Peyer's patch (tissue), 4 donors: ENCODE data around the gene CPLANE2. TPM values are rescaled to one million over a fixed set of nuclear protein-coding genes. Genes with fewer than 3 reads are reported as not detected.
"Not testable (repeated sequence)": the region's sequence is repeated elsewhere in the genome, so short reads cannot be mapped to it uniquely, and the experiment has no call there.

Experiments
- DNase-seq, 3 donors: peaks; one replicate each; pipeline ENCODE4 v3.0.0-alpha.2; 2017 to 2019
- H3K27ac ChIP-seq, 4 donors: fragments of 200-600 bp; sonication (generic); one replicate each; pipeline ENCODE4 v1.5.1; 2016 to 2019
- H3K27me3 ChIP-seq, 2 donors: fragments of 200-600 bp; sonication (generic); one replicate each; pipeline ENCODE4 v1.5.1; 2019
- H3K36me3 ChIP-seq, 3 donors: fragments of 200-600 bp; sonication (generic); one replicate each; pipeline ENCODE4 v1.5.1; 2016 to 2019
- H3K4me1 ChIP-seq, 4 donors: fragments of 200-600 bp; sonication (generic); one replicate each; pipeline ENCODE4 v1.5.1; 2016 to 2019
- H3K4me3 ChIP-seq, 4 donors: fragments of 200-600 bp; sonication (generic); 1 replicate in 3 of 4; 2 replicates in 1 of 4; pipeline ENCODE4 v1.5.1; 2016 to 2019; ENCODE audit warnings: mild to moderate bottlenecking in 1 of 4
- H3K9me3 ChIP-seq, 4 donors: fragments of 200-600 bp; sonication (generic); one replicate each; pipeline ENCODE4 v1.5.1; 2016 to 2019; ENCODE audit warnings: mild to moderate bottlenecking in 1 of 4
- POLR2A ChIP-seq, 2 donors: fragments of 450-650 bp; IDR thresholded peaks; one replicate each; pipeline ENCODE4 v1.5.1; 2017; ENCODE audit warnings: antibody characterized with exemption in 2 of 2, mild to moderate bottlenecking in 2 of 2, moderate library complexity in 2 of 2
- total RNA-seq, 4 donors: library from RNA; depleted of rRNA; stranded (reverse); fragments of >200 nt; gene quantifications; one replicate each; pipeline ENCODE4 v1.1.0, GENCODE V29; 2016
- TF ChIP-seq, protein P1 (sequence below), 6 experiments: fragments of 450-650 bp in 4 of 6; fragments of 200-600 bp in 2 of 6; sonication (generic) in 1 of 6; IDR thresholded peaks; one replicate each; pipeline ENCODE4 v1.5.1; 2017 to 2019; ENCODE audit warnings: antibody characterized with exemption in 6 of 6, mild to moderate bottlenecking in 3 of 6, moderate library complexity in 1 of 6

Gene CPLANE2
- total RNA-seq, 4 donors from 2014 or later, result 1.2 to 6.6 (median 3.4) TPM; not detected in 1

DNA sequence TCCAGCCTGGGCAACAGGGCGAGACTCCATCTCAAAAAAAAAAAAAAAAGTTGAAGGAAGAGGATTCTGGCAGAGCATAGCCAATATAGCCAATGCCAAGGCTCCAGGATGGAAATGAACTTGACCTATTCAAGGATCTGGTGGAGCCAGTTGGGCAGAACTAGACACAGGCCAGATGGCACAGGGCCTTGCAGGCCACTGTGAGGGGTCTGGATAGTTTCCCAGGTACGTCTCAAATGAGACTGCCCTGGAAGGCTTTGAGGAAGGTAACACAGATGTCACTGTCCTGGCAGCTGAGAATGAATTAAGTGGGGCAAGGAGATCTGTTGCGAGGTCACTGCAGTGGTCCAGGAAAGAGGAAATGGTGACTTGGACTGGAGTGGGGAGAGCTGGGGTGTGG is 12.5 kb downstream of the CPLANE2 start:
- Histone ChIP-seq H3K4me3 (no peak overlapping the region), H3K27me3 (no peaks in the 10 kb centered on the region), H3K36me3 (no peaks in the 10 kb centered on the region), H3K27ac (no peak overlapping the region), H3K4me1 (peaks cover 0 to 19% (median 0%) of the 10 kb centered on the region in 4 donors), H3K9me3 (peaks cover 0 to 5% (median 0%) of the 10 kb centered on the region in 4 donors)
- TF ChIP-seq POLR2A (IDR thresholded peaks at IDR 0.05), result no peak
- TF ChIP-seq, protein P1, sequence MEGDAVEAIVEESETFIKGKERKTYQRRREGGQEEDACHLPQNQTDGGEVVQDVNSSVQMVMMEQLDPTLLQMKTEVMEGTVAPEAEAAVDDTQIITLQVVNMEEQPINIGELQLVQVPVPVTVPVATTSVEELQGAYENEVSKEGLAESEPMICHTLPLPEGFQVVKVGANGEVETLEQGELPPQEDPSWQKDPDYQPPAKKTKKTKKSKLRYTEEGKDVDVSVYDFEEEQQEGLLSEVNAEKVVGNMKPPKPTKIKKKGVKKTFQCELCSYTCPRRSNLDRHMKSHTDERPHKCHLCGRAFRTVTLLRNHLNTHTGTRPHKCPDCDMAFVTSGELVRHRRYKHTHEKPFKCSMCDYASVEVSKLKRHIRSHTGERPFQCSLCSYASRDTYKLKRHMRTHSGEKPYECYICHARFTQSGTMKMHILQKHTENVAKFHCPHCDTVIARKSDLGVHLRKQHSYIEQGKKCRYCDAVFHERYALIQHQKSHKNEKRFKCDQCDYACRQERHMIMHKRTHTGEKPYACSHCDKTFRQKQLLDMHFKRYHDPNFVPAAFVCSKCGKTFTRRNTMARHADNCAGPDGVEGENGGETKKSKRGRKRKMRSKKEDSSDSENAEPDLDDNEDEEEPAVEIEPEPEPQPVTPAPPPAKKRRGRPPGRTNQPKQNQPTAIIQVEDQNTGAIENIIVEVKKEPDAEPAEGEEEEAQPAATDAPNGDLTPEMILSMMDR (IDR thresholded peaks at IDR 0.05), result no peak
- no peak for DNase-seq

DNA sequence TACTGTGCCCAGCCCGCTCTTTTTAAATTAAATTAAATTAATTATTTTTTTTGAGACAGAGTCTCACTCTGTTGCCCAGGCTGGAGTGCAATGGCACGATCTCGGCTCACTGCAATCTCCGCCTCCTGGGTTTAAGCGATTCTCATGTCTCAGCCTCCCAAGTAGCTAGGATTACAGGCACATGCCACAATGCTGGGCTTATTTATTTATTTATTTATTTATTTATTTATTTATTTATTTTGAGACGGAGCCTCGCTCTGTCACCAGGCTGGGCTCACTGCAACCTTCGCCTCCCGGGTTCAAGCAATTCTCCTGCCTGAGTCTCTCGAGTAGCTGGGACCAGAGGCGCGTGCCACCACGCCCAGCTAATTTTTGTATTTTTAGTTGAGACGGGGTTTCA is 14.3 kb downstream of the CPLANE2 start:
- H3K9me3 ChIP-seq, DNase-seq, H3K36me3 ChIP-seq, H3K4me3 ChIP-seq, H3K27ac ChIP-seq, H3K27me3 ChIP-seq: not testable (repeated sequence)
- peaks cover 0 to 22% (median 0%) of the 10 kb centered on the region in 4 donors for H3K4me1 ChIP-seq

DNA sequence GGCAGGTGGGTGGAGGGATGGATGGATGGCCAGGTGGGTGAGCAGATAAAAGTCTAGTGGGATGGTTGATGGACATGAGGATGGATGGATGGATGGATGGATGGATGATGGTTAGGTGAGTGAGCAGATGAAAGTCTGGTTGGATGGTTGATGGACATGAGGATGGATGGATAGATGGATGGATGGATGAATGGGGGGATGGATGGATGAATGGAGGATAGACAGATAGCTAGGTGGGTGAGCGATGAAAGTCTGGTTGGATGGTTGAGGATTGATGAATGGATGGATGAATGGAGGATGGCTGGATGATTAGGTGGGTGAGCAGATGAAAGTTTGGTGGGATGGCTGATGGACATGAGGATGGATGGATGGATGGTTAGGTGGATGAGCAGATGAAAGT is 15.5 kb downstream of the CPLANE2 start:
- TF ChIP-seq, protein P1 (IDR thresholded peaks at IDR 0.05), result no peak
- TF ChIP-seq POLR2A (IDR thresholded peaks at IDR 0.05), result no peak
- no peak for DNase-seq
- H3K36me3 ChIP-seq, result no peaks in the 10 kb centered on the region
- no peak overlapping the region for H3K4me3 ChIP-seq
- no peaks in the 10 kb centered on the region for H3K27me3 ChIP-seq
- no peak overlapping the region for H3K27ac ChIP-seq
- H3K4me1 ChIP-seq, result peaks cover 0 to 15% (median under 1%) of the 10 kb centered on the region in 4 donors
- H3K9me3 ChIP-seq, result no peaks in the 10 kb centered on the region

DNA sequence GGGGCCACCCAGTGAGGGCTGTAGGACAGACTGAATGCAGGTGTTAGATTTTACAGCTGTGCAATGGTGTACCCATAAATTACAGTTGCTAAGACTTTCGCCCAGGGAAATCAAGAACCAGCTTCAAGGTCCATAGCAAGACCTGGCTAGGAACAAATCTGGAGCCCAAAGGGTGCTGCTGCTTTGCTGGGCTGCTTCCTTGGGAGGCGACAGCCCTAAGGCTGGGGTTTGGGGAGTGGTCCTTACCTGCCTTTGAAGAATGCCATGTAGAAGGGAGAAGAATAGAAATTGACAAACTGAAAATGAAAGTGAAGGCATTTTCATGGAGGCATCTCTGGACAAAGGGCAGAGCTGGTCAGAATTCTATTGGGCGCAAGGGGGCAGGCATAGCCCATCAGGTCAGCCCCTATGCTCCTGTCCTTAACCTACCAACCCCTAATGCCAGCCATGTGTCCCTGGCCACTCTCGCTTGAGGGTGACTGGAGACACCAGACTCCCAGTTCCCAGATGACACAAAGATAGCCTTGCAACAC is 16.9 kb downstream of the CPLANE2 start:
- Histone ChIP-seq H3K27me3 (no peaks in the 10 kb centered on the region), H3K27ac (peak overlapping the region in 2 of 4 donors; percentile 49 to 63), H3K36me3 (no peaks in the 10 kb centered on the region), H3K4me3 (peak overlapping the region in 1 of 4 donors; percentile 14), H3K4me1 (peaks cover 0 to 18% (median 8%) of the 10 kb centered on the region in 4 donors), H3K9me3 (no peaks in the 10 kb centered on the region)
- no peak for DNase-seq
- TF ChIP-seq, protein P1 (IDR thresholded peaks at IDR 0.05), result peak in 3 of 6 experiments; percentile 33 to 47 (median 35)
- no peak for TF ChIP-seq POLR2A (IDR thresholded peaks at IDR 0.05)

DNA sequence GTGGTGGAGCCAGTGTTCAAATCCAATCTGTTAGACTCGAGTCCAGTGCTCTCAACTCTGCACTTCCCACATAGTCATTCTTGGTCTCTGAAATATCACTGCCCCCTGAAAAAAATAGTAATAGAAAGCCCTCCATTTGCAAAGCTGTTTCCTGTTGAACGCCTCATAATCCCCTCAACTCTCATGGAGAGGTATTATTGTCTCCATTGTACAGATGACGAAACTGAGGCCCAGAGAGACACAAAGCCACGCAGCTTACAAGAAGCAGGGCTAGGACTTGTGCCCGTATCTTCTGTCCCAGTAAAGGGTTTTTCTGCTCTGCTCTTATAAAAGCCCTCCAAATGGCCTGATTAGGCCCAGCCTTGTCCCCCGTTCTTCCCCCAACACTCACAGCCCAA is 18.3 kb downstream of the CPLANE2 start:
- peaks cover 0 to 18% (median 8%) of the 10 kb centered on the region in 4 donors for H3K4me1 ChIP-seq
- no peak overlapping the region for H3K4me3 ChIP-seq
- H3K27ac ChIP-seq, result peak overlapping the region in 3 of 4 donors; percentile 64 to 88 (median 74)

DNA sequence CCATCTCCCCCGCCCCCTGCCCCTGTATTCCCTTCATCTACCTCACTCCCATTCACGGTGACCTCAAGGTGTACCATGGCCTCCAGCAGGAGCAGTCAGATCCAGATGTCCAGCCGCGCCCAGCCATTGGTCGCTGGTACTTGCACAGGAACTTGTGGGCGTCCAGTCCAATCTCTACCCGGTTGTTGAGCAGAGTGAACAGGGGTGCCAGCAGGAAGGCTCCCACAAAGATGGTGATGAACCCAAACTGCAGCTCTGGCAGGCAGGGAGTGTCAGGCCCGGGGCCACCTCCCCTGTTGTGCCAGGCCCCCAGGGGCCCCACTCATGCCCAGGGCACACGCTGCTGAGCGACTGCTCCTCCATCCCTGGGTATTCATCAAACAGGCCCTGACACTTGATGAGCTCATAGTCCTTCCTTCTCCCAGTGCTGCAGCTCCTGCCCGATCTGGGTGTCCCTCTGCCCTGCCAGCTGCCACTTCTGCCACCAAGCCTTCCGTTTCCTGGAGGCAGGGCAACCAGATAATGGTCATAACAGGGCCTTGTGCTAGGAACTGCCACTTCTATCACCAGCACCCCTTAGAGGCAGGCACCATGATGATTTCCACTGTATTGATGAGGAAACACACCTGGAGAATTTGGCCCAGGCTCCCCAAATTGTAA is 18.8 kb downstream of the CPLANE2 start:
- no peaks in the 10 kb centered on the region for H3K27me3 ChIP-seq
- peak in 2 of 3 donors; percentile 59 to 64 for DNase-seq
- peak in 1 of 2 donors; percentile 11 for TF ChIP-seq POLR2A (IDR thresholded peaks at IDR 0.05)
- TF ChIP-seq, protein P1 (IDR thresholded peaks at IDR 0.05), result no peak

More for the DNA sequence above, 18.3 kb downstream of the CPLANE2 start:
- Histone ChIP-seq H3K36me3 (no peaks in the 10 kb centered on the region), H3K9me3 (no peaks in the 10 kb centered on the region), H3K27me3 (no peaks in the 10 kb centered on the region)
- no peak for DNase-seq
- TF ChIP-seq POLR2A (IDR thresholded peaks at IDR 0.05), result no peak
- TF ChIP-seq, protein P1 (IDR thresholded peaks at IDR 0.05), result no peak

More for the DNA sequence above, 18.8 kb downstream of the CPLANE2 start:
- peaks cover 0 to 18% (median 8%) of the 10 kb centered on the region in 4 donors for H3K4me1 ChIP-seq
- H3K4me3 ChIP-seq, result peak overlapping the region in 1 of 4 donors; percentile 53
- peak overlapping the region; percentile 57 to 88 (median 69) for H3K27ac ChIP-seq
- H3K36me3 ChIP-seq, result no peaks in the 10 kb centered on the region
- no peaks in the 10 kb centered on the region for H3K9me3 ChIP-seq
